GM10847 (cell line): Measurements from ENCODE around the gene VSIG4.

Source experiments
- POLR2A ChIP-seq: IDR thresholded peaks from 2 replicates; pipeline ENCODE4 v1.6.1; 2011; ENCODE audit not compliant: insufficient read length; ENCODE audit errors: extremely low read depth

VSIG4 gene

DNA sequence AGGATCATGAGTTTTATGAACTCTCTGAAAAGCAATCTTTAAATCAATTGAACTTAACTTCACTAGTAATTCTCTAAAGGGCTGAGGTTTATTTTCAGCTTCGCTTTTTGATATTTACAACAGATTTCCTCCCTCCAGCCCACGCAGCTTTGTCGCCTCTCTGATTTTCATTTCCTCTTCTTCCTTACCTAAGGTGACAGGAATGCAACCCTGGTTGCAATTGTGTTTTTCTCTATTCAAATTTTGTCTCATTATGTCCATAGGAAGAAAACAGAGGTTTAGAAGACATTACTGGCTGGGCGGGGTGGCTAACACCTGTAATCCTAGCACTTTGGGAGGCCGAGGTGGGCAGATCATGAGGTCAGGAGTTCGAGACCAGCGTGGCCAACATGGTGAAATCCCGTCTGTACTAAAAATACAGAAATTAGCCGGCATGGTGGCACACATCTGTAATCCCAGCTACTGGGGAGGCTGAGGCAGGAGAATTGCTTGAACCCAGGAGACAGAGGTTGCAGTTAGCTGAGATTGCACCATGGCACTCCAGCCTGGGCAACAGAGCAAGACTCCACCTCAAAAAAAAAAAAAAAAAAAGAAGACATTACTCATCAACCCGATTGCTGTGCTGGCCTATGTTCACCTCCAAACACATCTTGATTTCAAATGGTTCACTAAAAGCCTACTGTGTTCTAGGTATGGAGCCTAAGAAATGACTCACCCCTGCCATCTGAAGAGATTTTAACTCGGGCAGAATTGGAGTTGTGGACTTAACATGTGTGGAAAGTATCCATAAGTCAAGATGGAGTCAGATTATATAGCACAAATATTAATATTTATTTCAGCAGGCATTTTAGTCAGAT is 36.8 kb downstream of the VSIG4 start:
- TF ChIP-seq POLR2A: no peak

DNA sequence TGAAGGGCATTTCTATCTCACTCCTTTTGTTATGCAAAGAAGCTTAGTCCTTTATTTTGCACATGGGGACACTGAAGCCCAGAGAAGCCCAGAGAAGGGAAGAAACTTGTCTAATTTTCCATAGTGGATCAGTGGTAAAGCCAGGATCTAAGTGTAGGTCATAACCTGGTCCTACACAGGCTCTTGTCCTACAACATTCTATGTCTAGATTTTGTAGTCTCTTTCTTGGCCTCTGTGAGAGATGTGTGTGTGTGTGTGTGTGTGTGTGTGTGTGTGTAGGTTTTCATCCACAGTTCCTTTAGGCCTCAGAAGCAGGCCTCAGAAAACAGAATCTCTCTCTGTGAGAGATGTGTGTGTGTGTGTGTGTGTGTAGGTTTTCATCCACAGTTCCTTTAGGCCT is 38.3 kb downstream of the VSIG4 start:
- TF ChIP-seq POLR2A: no peak

DNA sequence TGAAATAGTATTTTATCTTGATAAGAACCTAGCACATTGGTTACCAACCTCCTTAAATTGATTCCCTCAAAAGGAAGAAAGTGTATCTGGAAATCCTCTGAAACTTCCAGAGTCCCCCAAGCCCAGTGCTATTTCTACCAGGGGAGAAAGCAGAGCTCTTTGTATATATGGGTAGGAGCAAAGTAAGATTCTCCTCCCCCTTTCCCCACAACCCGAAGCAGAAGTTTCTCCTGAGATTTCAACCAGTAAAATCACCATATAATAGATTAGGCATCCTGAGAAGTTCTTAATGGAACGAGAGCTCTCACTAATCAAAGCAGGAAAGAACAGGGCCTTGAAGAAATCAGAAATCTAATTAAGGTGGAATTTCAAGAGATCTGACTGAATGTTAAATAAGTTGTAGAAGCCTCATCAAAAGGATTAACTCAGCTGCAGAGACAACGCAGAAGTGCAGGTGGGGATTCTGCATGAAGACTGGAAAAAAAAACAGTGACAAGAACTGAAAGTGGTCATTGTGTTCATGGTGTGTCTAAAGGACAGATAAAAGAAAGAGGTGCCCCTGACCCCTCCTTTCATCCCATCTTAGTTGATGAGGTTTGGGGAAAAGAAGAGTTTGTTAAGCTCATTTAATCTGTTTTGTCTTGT is 39.1 kb downstream of the VSIG4 start:
- no peak for TF ChIP-seq POLR2A

DNA sequence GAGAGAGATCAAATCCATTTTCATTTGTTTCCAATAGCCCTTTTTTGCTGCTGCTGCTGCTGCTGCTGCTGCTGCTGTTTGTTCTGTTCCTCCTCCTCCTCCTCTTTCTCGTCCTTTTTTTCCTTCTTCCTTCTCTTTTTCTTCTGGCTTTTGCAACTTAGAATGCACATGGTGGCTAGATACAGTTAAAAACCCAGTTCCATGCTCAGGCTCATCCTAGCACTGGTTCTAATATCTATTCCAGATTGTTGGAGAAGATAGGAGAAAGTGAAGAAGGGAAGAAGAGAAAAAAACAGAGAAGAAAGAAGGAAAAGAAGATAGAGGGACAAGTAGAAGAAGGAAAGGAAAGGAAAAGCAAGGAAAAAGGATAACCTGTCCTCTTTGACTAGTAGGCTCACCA is 39.7 kb downstream of the VSIG4 start:
- no peak for TF ChIP-seq POLR2A

DNA sequence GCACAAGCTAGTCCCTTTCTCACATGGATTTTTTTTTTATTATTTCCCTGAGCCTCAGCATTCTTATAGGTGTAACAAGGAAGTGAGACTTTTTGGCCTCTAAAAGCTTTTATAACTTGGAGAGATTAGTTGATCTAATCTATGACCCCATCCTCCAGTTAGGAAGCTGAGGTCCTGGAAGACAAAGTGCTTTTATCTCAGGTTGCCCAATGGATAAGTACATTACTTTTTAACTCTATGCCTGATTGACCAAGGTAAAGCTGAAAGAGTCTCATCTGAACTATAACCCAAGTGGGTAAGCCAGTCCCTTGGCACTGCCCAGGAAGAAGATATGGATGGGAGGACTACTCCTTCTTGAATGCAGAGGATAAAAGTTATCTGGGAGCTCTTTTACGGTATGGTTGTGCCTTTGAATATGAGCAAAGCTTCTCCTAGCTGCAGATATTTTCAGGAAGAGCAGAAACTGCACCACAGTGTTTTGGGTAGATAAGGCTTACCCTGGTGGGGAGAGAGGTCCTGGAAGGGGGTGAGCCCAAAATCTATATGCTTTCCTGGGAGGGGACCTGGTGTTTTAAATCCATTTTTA is 40.2 kb downstream of the VSIG4 start:
- TF ChIP-seq POLR2A: no peak

DNA sequence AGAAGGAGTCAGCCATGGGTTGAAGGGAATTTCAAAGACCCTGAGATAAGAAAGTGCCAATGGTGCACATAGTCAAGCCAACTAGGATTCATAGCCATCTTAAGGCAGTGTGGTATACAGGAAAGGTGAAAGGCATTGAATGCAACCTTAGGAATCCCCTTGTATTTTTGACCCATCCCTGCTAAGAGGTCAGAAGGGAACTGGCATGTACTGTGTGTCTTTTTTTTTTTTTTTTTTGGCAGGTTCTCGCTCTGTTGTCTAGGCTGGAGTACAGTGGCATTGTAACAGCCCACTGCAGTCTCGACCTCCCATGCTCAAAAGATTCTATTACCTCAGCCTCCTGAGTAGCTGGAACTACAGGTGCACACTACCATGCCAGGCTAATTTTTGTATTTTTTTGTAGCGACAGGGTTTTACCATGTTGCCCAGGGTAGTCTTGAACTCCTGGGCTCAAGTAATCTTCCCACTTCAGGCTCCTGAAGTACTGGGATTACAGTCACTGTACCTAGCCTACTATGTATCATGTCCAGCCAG is 40.8 kb downstream of the VSIG4 start:
- no peak for TF ChIP-seq POLR2A

DNA sequence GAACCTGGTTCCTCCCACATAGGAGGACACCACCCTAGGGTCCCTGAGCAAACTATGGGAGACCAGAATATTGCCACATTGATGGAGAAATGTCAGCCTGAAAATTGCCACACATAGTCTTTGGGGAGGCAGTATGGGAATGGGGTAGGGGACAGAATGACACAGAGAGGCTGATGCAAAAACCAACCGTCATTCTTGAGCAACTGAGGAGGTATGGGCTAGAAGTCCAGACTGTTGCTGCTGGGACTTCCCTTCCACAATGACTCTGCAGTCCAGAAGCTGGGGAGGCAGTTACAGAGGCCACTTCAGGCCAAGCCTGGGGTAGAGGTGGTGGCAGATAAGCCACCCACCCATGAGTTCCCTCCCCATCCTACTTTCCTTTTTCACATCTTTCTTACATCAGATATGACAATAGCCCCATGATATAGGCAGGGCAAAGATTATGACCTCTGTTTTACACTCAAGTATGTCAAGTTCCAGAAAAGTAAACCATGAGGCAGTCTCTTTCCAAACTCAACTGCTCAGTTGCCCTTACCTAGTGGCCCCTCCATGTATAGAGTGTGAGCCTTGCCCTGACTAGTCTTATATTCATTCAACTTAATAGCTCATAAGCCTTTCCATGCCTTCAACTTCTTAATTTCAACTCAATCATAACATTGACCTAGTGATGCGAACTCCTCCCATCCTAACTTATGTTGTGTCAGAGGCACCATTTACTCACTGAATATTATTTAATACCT is 41.7 kb downstream of the VSIG4 start:
- TF ChIP-seq POLR2A: no peak

DNA sequence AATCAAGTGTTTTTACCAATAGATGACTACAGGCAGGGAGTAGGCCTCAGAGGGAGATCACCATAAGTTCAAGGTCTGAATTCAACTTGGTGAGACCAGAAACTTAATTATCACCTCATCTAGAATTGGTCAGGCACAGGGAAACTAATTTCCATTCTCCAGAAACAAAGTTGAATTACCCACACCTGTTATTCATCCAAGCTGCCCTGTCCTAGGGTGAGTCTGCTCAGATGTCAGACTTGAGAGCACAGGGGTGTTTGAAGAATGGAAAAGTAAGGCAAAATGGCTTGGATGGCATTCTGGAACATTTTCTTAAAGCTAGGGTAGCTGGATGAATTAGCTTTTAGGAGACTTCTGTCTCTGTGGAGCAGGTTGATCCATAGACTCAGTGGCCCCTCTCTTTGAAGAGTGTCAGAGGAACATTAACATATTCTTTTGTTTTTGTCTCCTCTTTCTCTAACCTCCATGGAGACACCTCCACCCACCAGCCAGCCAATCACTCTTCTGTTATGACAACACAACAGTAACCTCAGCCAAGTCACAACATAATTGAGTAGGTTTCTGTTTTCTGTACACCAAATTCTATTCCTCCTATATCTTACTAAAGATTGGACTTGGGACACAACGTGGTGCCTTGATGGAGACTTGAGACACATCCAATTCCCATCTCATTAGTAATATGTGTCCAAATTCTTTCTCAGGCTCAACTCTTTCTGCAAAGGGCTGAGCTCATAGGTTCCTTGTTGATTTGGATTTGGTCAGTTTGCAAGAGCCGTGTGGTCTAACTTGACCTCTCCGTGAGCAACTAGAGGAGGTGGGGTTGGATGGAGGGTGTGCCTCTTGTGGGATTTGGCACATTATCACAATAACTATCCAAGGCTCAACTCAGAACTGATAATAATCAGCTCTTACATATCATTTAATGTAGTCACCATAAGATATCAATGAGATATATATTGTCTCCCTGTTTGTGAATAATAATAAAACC is 45.1 kb downstream of the VSIG4 start:
- TF ChIP-seq POLR2A: no peak

DNA sequence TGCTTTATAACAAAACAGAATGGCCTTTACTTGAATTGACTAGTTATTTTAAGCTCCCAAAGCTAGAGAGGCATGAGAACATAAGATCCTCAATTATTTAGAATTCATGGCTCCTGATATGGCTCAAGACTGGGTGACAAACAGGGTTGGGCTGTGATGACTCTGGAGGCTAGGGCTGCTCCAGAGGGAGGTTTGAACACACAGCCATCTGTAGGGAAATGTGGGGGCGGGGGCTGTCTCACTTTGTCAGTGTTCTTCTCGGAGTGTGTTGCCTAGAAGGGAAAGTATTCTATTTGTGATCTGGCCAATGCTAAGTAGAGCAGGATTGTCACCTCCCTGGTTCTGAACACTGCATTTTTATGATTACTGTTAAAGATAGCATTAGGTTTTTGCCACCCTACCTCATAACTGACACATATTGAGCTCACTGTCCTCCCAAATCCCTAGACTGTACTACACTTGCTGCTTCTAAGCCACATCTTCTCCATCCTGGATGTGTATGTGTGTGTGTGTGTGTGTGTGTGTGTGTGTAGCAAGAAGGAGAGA is 45.9 kb downstream of the VSIG4 start:
- no peak for TF ChIP-seq POLR2A

DNA sequence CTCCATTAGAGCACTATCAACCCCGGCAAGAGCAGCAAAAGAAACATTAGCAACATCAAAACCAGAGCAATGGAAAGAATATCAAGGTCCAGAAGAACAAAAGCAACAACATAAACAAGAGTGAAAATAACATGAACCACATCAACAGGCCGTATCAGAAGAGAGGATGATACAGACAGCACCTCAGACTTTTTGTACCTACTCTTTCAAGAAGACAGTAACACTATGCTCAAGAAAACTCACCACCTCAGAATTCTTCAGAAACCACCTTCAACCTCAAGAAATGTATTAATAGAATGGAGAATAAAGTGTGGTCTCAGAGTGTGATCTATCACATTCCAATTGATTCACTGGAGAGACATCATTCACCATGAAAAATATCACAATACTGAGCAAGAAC is 46.5 kb downstream of the VSIG4 start:
- TF ChIP-seq POLR2A: no peak

DNA sequence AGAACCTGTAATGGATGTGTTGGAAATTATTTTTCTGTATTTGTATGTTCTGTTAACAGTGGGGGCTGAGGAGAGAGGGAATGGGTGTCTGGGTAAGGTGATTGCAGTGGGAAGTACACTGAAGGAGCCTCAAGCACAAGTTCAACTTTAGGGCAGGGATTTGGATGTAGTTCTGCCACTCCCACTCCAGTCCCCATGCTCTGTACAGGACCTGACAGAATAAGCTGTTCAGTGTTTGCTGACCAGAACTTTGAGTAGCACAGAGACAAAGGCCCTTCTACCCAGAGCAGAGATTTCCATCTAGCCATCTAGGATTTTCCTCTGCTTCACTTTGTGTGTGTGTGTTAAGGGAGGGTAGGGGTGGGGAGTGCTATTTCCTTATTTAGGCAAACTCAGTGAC is 49.2 kb downstream of the VSIG4 start:
- TF ChIP-seq POLR2A: no peak

DNA sequence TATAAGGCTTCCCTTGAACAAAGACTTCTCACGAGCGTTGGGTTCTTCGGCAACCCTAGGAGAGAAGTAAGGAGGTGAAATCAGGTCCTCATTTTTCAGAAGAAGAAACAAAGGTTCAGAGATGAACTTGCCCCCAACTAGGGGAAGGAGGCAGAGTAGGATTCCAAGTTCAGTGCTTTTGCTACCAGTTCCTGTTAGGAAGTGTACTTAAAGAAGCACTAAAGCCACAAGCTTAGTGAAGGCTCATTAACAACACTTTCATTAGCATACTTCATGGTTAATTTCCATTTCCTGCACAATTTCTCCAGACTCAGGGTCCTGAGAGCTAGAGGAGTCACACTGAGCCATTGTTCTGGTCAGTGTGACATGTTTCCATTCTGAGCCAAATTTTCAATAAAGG is 52.1 kb downstream of the VSIG4 start:
- TF ChIP-seq POLR2A: no peak

DNA sequence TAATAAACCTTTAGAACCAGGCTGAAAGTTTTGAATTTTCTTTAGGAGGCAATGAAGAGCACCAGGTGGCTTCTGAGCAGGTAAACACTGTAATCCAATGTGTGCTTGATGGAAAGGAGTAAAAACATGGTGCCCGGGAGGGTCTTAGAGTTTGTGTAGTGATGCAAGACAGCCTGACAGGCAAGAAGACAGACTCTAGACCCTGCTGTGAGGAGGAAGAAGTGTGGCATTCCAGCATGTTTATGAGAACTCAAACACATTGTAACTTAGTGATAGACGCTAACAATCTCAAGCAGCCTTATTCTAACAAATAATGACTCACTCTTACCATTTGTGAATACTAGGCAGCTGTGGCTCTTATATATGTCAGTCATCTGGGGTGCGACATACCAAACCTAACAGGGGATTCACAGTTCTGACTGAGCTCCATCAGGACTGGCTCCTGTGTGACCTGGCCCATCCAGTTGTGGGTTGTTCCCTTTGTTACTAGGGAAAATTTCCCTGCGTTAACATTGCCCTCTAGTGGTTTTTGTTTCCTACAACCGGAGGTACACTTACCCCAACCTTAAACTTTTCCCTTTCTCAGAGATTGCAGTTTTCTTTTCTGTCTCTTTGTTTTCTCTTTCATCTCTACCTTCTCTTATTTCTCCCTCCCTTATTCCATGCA is 53.8 kb downstream of the VSIG4 start:
- no peak for TF ChIP-seq POLR2A
